A673 (cell line): ENCODE results near the gene VPS9D1.

ENCODE experiments used
- EZH2 ChIP-seq: fragments of 200-600 bp; sonication (generic); IDR thresholded peaks from 2 replicates; pipeline ENCODE4 v1.6.1; 2017; ENCODE audit warnings: borderline replicate concordance, low read depth, mild to moderate bottlenecking, mixed read lengths, antibody characterized with exemption, low read length; ENCODE audit not compliant: poor library complexity, severe bottlenecking
- TF ChIP-seq, protein P1 (sequence below): fragments of 300-800, 200-600 bp; sonication (generic); conservative IDR thresholded peaks from 2 replicates; pipeline ENCODE4 v1.5.1; 2017; ENCODE audit warnings: low read depth, mild to moderate bottlenecking, antibody characterized with exemption, low read length, moderate library complexity, mixed read lengths

DNA sequence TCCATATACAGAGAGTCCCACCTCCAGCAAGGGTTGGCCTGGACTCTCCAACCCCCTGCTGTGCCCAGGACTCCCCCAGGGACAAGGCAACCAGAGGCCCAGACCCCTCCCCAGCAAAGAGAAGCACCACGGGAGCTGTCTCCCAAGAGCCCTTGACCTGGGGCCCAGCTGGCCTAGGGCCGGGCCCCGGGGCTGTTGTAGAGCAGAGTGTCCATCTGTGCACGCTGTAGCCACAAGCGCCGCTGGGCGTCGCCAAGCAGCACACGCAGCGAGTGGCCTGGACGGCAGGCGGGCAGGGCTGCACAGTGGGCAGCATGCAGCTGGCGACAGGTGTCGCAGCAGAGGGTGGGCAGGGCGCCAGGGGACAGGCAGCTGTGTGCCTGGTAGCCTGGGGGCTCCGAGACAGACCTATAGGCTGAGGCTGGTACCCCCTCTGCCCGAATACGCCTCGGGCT is 23.5 kb downstream of the VPS9D1 start:
- TF ChIP-seq, protein P1, sequence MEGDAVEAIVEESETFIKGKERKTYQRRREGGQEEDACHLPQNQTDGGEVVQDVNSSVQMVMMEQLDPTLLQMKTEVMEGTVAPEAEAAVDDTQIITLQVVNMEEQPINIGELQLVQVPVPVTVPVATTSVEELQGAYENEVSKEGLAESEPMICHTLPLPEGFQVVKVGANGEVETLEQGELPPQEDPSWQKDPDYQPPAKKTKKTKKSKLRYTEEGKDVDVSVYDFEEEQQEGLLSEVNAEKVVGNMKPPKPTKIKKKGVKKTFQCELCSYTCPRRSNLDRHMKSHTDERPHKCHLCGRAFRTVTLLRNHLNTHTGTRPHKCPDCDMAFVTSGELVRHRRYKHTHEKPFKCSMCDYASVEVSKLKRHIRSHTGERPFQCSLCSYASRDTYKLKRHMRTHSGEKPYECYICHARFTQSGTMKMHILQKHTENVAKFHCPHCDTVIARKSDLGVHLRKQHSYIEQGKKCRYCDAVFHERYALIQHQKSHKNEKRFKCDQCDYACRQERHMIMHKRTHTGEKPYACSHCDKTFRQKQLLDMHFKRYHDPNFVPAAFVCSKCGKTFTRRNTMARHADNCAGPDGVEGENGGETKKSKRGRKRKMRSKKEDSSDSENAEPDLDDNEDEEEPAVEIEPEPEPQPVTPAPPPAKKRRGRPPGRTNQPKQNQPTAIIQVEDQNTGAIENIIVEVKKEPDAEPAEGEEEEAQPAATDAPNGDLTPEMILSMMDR: no peak
- TF ChIP-seq EZH2: no peak
